Nephron progenitor cell (in vitro differentiated cells): ENCODE data around the gene COL10A1.

Experiments used
- DNase-seq: peaks from one replicate; pipeline ENCODE4 v3.0.0; 2021
- H3K27ac Mint-ChIP-seq: 2 replicates; pipeline ENCODE4 v1.8.0; 2021; ENCODE audit warnings: mild to moderate bottlenecking, moderate library complexity, mixed read lengths
- H3K27me3 Mint-ChIP-seq: 2 replicates; pipeline ENCODE4 v1.8.0; 2021; ENCODE audit warnings: mild to moderate bottlenecking, low read depth, mixed read lengths; ENCODE audit not compliant: poor library complexity
- H3K36me3 Mint-ChIP-seq: 2 replicates; pipeline ENCODE4 v1.8.0; 2021; ENCODE audit warnings: low read depth, mixed read lengths
- H3K4me1 Mint-ChIP-seq: 2 replicates; pipeline ENCODE4 v1.8.0; 2021; ENCODE audit warnings: mixed read lengths
- H3K4me3 Mint-ChIP-seq: 2 replicates; pipeline ENCODE4 v1.8.0; 2021; ENCODE audit warnings: mild to moderate bottlenecking, moderate library complexity, mixed read lengths
- H3K9me3 Mint-ChIP-seq: 2 replicates; pipeline ENCODE4 v1.8.0; 2021; ENCODE audit warnings: mild to moderate bottlenecking, moderate library complexity, mixed read lengths
- CTCF ChIP-seq: fragments of 200-600 bp; sonication (generic); IDR thresholded peaks from 2 replicates; pipeline ENCODE4 v1.5.0; 2021; ENCODE audit warnings: antibody characterized with exemption

COL10A1 gene

GRCh38 chr6:116166369-116166768 lies 40.4 kb upstream of the COL10A1 start:
- no peak for TF ChIP-seq CTCF
- Mint-ChIP-seq H3K4me3 (no peak overlapping the region), H3K27me3 (no peaks in the 10 kb centered on the region), H3K36me3 (peaks cover 43% of the 10 kb centered on the region), H3K4me1 (no peaks in the 10 kb centered on the region), H3K27ac (no peak overlapping the region), H3K9me3 (peaks cover 39% of the 10 kb centered on the region)
- DNase-seq, result no peak

DNA sequence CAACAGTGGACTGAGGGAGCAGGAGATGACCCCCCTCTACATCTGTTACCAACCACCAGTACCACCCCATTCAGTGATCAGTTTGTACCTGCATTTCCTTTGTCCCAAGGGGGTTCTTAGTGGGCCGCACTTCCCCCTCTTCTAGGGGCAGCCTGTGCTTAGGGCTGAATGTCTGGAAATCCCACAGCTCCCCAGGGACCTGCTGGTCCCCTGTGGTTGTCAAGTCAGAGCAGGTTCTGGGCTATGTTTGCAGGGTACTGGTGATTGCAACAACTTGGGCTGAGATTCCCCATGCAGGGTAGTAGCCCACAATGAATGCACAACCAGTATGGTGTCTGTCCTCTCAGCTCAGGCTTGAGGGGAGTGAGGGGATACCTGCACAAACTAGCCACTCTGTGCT lies 39.7 kb upstream of the COL10A1 start:
- H3K4me3 Mint-ChIP-seq, result no peak overlapping the region
- H3K4me1 Mint-ChIP-seq, result no peaks in the 10 kb centered on the region
- no peaks in the 10 kb centered on the region for H3K27me3 Mint-ChIP-seq
- DNase-seq, result no peak
- TF ChIP-seq CTCF, result no peak
- H3K9me3 Mint-ChIP-seq, result peaks cover 39% of the 10 kb centered on the region
- H3K36me3 Mint-ChIP-seq, result peaks cover 44% of the 10 kb centered on the region
- H3K27ac Mint-ChIP-seq, result no peak overlapping the region

DNA sequence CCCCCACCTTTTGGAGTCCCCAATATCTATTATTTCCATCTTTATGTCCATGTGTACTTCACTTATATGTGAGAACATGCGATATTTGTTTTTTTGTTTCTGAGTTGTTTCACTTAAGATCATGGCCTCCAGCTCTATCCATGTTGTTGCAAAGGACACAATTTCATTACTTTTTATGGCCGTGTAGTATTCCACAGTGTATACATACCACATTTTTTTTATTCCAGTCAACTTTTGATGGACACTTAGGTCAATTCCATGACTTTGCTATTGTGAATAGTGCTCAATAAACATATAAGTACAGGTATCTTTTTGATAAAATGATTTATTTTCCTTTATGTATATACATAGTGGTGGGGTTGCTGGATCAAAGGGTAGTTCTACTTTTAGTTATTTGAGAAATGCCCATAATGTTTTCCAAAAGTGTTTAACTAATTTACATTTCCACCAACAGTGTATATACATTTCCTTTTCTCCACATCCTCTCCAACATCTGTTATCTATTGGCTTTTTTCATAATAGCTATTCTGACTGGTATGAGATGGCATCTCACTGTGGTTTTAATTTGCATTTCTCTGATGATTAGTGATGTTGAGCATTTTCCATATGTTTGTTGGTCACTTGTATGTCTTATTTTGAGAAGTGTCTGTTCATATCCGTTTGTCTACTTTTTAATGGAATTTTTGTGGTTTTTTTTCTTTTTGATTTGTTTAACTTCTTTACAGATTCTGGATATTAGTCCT lies 34.0 kb upstream of the COL10A1 start:
- Mint-ChIP-seq H3K27ac (no peak overlapping the region), H3K36me3 (peaks cover 27% of the 10 kb centered on the region), H3K9me3 (peaks cover 29% of the 10 kb centered on the region), H3K4me1 (no peaks in the 10 kb centered on the region), H3K27me3 (peaks cover 4% of the 10 kb centered on the region), H3K4me3 (no peak overlapping the region)
- DNase-seq, result no peak
- no peak for TF ChIP-seq CTCF

DNA sequence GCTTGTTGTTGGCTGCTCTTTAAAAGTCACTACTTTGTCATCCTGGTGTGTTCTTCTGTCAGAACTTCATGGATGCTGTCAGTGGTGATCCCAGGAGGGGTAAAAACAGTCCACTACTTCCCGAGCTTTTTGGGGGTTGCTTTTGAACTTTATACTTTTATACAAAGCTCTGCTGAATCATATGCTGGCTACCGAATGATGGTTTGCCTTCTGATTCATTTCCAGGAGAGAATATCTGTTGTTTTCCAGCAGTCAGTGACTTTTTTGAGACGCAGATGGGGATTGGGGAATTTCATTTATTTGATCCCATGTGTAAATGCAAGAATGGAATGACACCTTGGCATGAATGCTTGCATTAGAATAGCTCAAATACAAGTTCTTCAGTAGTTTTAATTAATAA lies 32.7 kb upstream of the COL10A1 start:
- Mint-ChIP-seq H3K27me3 (peaks cover 4% of the 10 kb centered on the region), H3K4me3 (no peak overlapping the region), H3K4me1 (no peaks in the 10 kb centered on the region), H3K36me3 (peaks cover 26% of the 10 kb centered on the region), H3K9me3 (peaks cover 18% of the 10 kb centered on the region), H3K27ac (peak overlapping the region; percentile 55)
- no peak for TF ChIP-seq CTCF
- no peak for DNase-seq

DNA sequence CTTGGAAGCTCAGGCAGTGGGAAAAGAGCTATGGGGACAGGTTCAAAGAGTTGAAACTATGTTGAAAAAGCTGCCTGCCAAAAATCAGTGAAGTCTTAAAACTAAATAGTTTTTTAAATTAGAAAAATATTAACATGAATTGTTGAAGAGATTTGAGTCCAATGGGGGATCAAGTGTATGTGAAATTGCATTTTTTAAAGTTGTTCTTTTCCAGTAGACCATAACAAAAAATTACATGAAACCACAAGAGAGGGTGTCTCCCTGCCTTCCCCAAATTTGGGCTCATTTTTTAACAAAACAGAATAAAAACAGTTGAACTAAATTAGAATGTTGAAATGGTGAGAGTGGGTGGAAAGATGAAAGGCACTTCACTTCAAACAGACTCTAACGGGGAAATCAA lies 31.5 kb upstream of the COL10A1 start:
- no peak for DNase-seq
- H3K4me3 Mint-ChIP-seq, result no peak overlapping the region
- peaks cover 17% of the 10 kb centered on the region for H3K36me3 Mint-ChIP-seq
- TF ChIP-seq CTCF, result no peak
- H3K27me3 Mint-ChIP-seq, result peaks cover 4% of the 10 kb centered on the region
- no peak overlapping the region for H3K27ac Mint-ChIP-seq
- H3K9me3 Mint-ChIP-seq, result peaks cover 12% of the 10 kb centered on the region
- no peaks in the 10 kb centered on the region for H3K4me1 Mint-ChIP-seq
